Neuronal stem cell (in vitro differentiated cells): ENCODE measurements around the gene COTL1.

Experiments used
- DNase-seq: peaks from one replicate; pipeline ENCODE4 v3.0.0-alpha.2; 2013; ENCODE audit warnings: low spot score
- H2AFZ ChIP-seq: one replicate; pipeline ENCODE4 v1.6.1; 2013; ENCODE audit warnings: mild to moderate bottlenecking, low read length, inconsistent platforms
- H2AK5ac ChIP-seq: 2 replicates; pipeline ENCODE4 v1.6.1; 2013; ENCODE audit warnings: low read depth, mild to moderate bottlenecking, inconsistent platforms, low read length, moderate library complexity, mixed read lengths
- H2BK120ac ChIP-seq: 2 replicates; pipeline ENCODE4 v1.6.1; 2013; ENCODE audit warnings: low read depth, mild to moderate bottlenecking, inconsistent platforms, low read length, moderate library complexity, mixed read lengths
- H2BK12ac ChIP-seq: one replicate; pipeline ENCODE4 v1.6.1; 2013; ENCODE audit warnings: low read length, inconsistent platforms
- H2BK15ac ChIP-seq: 2 replicates; pipeline ENCODE4 v1.6.1; 2013; ENCODE audit warnings: mild to moderate bottlenecking, low read length, inconsistent platforms, mixed read lengths
- H2BK5ac ChIP-seq: one replicate; pipeline ENCODE4 v1.6.1; 2013; ENCODE audit warnings: inconsistent platforms, mild to moderate bottlenecking, low read length, moderate library complexity
- H3K14ac ChIP-seq: one replicate; pipeline ENCODE4 v1.6.1; 2013; ENCODE audit warnings: low read length, inconsistent platforms
- H3K18ac ChIP-seq: 2 replicates; pipeline ENCODE4 v1.6.1; 2013; ENCODE audit warnings: low read length, inconsistent platforms
- H3K23ac ChIP-seq: 2 replicates; pipeline ENCODE4 v1.6.1; 2013; ENCODE audit warnings: low read depth, mild to moderate bottlenecking, mixed read lengths, low read length, inconsistent platforms; ENCODE audit not compliant: poor library complexity
- H3K27ac ChIP-seq: replicated peaks from 3 replicates; pipeline ENCODE4 v1.5.1; 2013; ENCODE audit warnings: low read length, inconsistent platforms
- H3K27me3 ChIP-seq, 3 experiments: 2 replicates each; pipeline ENCODE4 v1.6.1; 2013; ENCODE audit warnings: low read length in 3 of 3, mild to moderate bottlenecking in 2 of 3, inconsistent platforms in 1 of 3, low read depth in 1 of 3, mixed read lengths in 1 of 3, moderate library complexity in 1 of 3; ENCODE audit not compliant: control insufficient read depth in 3 of 3, insufficient read depth in 3 of 3
- H3K36me3 ChIP-seq, 2 donors: replicated peaks in 1 of 2; 2 replicates each; pipeline ENCODE4 v1.6.1; 2013; ENCODE audit warnings: low read length in 2 of 2; ENCODE audit not compliant: control insufficient read depth in 2 of 2, insufficient read depth in 2 of 2
- H3K4ac ChIP-seq: 2 replicates; pipeline ENCODE4 v1.6.1; 2013; ENCODE audit warnings: inconsistent platforms, mild to moderate bottlenecking, low read length, moderate library complexity
- H3K4me1 ChIP-seq, 2 donors: 1 replicate in 1 of 2; 2 replicates in 1 of 2; pipeline ENCODE4 v1.6.1; 2013; ENCODE audit warnings: low read length in 2 of 2, low read depth in 1 of 2; ENCODE audit not compliant: control insufficient read depth in 2 of 2, insufficient read depth in 1 of 2
- H3K4me2 ChIP-seq: one replicate; pipeline ENCODE4 v1.6.1; 2013; ENCODE audit warnings: mild to moderate bottlenecking, low read length, inconsistent platforms; ENCODE audit not compliant: insufficient read depth, poor library complexity, severe bottlenecking
- H3K4me3 ChIP-seq, 2 donors: 2 replicates each; pipeline ENCODE4 v1.5.1; 2013; ENCODE audit warnings: low read length in 2 of 2, mild to moderate bottlenecking in 2 of 2, inconsistent platforms in 1 of 2, moderate library complexity in 1 of 2
- H3K79me1 ChIP-seq: one replicate; pipeline ENCODE4 v1.6.1; 2013; ENCODE audit warnings: low read depth, mild to moderate bottlenecking, inconsistent platforms, low read length, moderate library complexity
- H3K9ac ChIP-seq: one replicate; pipeline ENCODE4 v1.6.1; 2013; ENCODE audit warnings: mild to moderate bottlenecking, low read depth, low read length, inconsistent platforms; ENCODE audit not compliant: poor library complexity
- H3K9me3 ChIP-seq, 2 donors: replicated peaks in 1 of 2; 2 replicates each; pipeline versions ENCODE3 to v1.6.1; 2013; ENCODE audit warnings: low read length in 2 of 2, mild to moderate bottlenecking in 2 of 2, inconsistent platforms in 1 of 2, low read depth in 1 of 2, mixed read lengths in 1 of 2, moderate library complexity in 1 of 2; ENCODE audit not compliant: control insufficient read depth in 2 of 2, insufficient read depth in 1 of 2
- H4K8ac ChIP-seq: one replicate; pipeline ENCODE4 v1.6.1; 2013; ENCODE audit warnings: low read depth, mild to moderate bottlenecking, inconsistent platforms, low read length, moderate library complexity
- H4K91ac ChIP-seq: one replicate; pipeline ENCODE4 v1.6.1; 2013; ENCODE audit warnings: low read length, low read depth, mild to moderate bottlenecking, inconsistent platforms; ENCODE audit not compliant: poor library complexity
- WGBS, 2 donors: extraction: QIAGEN DNeasy Blood & Tissue Kit; methylation state at CpG; one replicate each; pipeline ENCODE4 v1.1.7; 2013; ENCODE audit warnings: missing lambda C conversion rate in 2 of 2, mixed read lengths in 1 of 2; ENCODE audit not compliant: insufficient read length in 2 of 2, insufficient replicate concordance in 1 of 2; ENCODE audit errors: extremely low coverage in 2 of 2; 5-methylcytosine and 5-hydroxymethylcytosine counted together

Gene COTL1

DNA sequence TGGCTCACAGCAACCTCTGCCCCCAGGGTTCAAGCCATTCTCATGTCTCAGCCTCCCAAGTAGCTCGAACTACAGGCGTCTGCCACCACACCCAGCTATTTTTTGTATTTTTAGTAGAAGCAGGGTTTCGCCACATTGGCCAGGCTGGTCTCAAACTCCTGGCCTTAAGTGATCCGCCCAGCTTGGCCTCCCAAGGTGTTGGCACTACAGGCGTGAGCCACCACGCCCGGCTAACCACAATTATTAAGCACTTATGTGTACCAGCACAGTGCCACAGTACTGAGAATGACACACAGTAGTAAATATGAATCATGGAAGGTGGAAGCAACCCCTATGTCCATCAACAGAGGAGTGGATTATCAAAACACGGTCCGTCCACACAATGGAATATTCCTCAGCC is 49.8 kb downstream of the COTL1 start:
- Histone ChIP-seq H2AK5ac (no peak overlapping the region), H3K27me3 (no peaks in the 10 kb centered on the region), H3K23ac (no peak overlapping the region), H3K36me3 (peaks cover 26 to 100% of the 10 kb centered on the region in 2 donors), H2BK120ac (no peak overlapping the region), H3K4ac (no peak overlapping the region), H4K91ac (no peak overlapping the region), H2BK5ac (no peak overlapping the region), H3K18ac (no peak overlapping the region), H2BK12ac (no peak overlapping the region), H3K4me2 (no peak overlapping the region), H2BK15ac (no peak overlapping the region), H3K14ac (no peak overlapping the region), H3K79me1 (peaks cover 9% of the 10 kb centered on the region), H3K27ac (no peak overlapping the region), H3K4me1 (peaks cover 3 to 7% of the 10 kb centered on the region in 2 donors), H4K8ac (no peak overlapping the region), H2AFZ (no peak overlapping the region), H3K4me3 (no peak overlapping the region), H3K9me3 (peaks cover 7 to 31% of the 10 kb centered on the region in 2 donors), H3K9ac (no peak overlapping the region)
- WGBS, 2 donors = no CpG with 5 or more reads among the region's 9 CpGs
- no peak for DNase-seq

DNA sequence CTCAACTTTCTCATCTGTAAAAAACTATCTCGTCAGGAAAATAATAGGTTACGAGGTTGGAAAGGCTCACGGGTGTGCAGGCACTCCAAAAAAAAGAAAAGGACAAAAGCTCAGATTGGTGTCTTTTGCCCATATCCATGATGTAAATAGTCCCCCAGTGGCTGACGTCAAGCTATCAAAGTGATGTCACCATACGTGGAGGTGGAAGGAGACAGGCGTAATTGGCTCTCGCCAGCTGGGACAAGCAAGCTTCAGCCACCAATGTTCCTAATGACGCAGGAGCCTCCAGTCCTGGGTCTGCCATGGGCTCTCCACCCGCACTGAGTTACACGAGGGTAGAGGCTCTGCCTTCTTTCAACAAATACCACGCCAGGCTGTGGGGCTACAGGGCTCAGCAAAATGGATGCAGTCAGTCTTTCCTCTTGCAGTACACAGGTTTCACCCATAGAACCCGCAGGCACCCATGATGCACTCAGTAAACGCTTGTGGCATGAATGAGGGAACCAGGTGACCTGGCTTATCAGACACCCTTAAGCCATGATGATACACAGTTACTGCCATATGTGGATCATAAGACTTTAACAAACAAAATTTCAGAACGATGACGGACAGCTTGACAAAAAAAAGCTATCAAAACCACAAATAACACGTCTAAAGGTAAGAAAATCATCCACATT is 50.5 kb downstream of the COTL1 start:
- H3K4me1 ChIP-seq = peaks cover 3 to 7% of the 10 kb centered on the region in 2 donors
- no peak overlapping the region for H2BK5ac ChIP-seq
- no peak overlapping the region for H3K9ac ChIP-seq
- no peak overlapping the region for H3K23ac ChIP-seq
- no peaks in the 10 kb centered on the region for H3K27me3 ChIP-seq
- H4K91ac ChIP-seq = no peak overlapping the region
- H3K18ac ChIP-seq = peak overlapping the region; percentile 15
- H2BK120ac ChIP-seq = no peak overlapping the region
- no peak overlapping the region for H2AK5ac ChIP-seq
- WGBS, 2 donors = no CpG with 5 or more reads among the region's 16 CpGs
- no peak overlapping the region for H2AFZ ChIP-seq
- H2BK15ac ChIP-seq = no peak overlapping the region
- H3K36me3 ChIP-seq = peaks cover 26 to 100% of the 10 kb centered on the region in 2 donors
- no peak overlapping the region for H2BK12ac ChIP-seq
- H4K8ac ChIP-seq = no peak overlapping the region
- no peak overlapping the region for H3K4me2 ChIP-seq
- H3K79me1 ChIP-seq = peaks cover 9% of the 10 kb centered on the region
- no peak overlapping the region for H3K14ac ChIP-seq
- no peak for DNase-seq
- no peak overlapping the region for H3K4ac ChIP-seq
- peaks cover 7 to 31% of the 10 kb centered on the region in 2 donors for H3K9me3 ChIP-seq
- no peak overlapping the region for H3K4me3 ChIP-seq
- no peak overlapping the region for H3K27ac ChIP-seq

DNA sequence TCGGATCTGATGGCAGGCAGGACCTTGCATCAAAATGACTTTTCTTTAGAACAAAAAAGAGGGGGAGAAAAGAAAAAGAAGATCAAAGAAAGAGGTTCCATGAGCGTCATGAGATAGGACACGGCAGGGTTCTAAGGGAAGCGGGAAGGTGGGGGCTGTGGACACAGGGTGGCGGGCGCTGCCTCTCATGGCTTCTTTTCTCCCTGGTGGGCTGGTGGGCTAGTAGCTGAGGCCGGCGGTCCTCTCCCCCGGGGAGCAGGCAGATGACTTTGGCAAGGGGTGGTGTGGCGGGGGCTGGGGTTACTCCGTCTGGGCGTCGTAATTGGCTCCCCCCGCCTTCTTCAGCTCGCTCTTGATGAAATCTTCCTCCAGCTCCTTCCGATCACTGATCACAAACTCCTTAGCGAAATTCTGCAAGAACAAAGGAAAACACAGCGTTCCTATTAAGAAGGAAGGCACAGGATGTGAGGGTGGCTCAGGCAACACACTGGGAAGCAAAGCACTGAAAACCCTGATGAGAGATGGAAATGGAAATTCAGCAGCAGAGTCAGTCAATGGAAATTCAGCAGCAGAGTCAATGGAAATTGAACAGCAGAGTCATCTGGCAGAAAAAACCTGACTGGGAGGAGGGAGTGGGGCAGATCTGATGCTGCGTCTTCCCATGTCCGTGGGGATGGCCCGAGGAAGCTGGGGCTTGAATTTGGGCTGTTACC is 51.2 kb downstream of the COTL1 start:
- H2AFZ ChIP-seq = no peak overlapping the region
- H3K27ac ChIP-seq = no peak overlapping the region
- H2BK120ac ChIP-seq = no peak overlapping the region
- H4K8ac ChIP-seq = no peak overlapping the region
- no peak overlapping the region for H3K4me2 ChIP-seq
- no peak for DNase-seq
- peaks cover 3 to 7% of the 10 kb centered on the region in 2 donors for H3K4me1 ChIP-seq
- H3K23ac ChIP-seq = no peak overlapping the region
- peaks cover 26 to 100% of the 10 kb centered on the region in 2 donors for H3K36me3 ChIP-seq
- WGBS, 2 donors = no CpG with 5 or more reads among the region's 21 CpGs
- H3K9me3 ChIP-seq = peaks cover 7 to 23% of the 10 kb centered on the region in 2 donors
- no peak overlapping the region for H2BK15ac ChIP-seq
- no peak overlapping the region for H3K4me3 ChIP-seq
- peak overlapping the region; percentile 15 for H3K18ac ChIP-seq
- H3K4ac ChIP-seq = no peak overlapping the region
- H2BK5ac ChIP-seq = no peak overlapping the region
- no peak overlapping the region for H3K14ac ChIP-seq
- H4K91ac ChIP-seq = no peak overlapping the region
- no peak overlapping the region for H2AK5ac ChIP-seq
- H3K79me1 ChIP-seq = peaks cover 6% of the 10 kb centered on the region
- no peak overlapping the region for H2BK12ac ChIP-seq
- no peak overlapping the region for H3K9ac ChIP-seq
- no peaks in the 10 kb centered on the region for H3K27me3 ChIP-seq

DNA sequence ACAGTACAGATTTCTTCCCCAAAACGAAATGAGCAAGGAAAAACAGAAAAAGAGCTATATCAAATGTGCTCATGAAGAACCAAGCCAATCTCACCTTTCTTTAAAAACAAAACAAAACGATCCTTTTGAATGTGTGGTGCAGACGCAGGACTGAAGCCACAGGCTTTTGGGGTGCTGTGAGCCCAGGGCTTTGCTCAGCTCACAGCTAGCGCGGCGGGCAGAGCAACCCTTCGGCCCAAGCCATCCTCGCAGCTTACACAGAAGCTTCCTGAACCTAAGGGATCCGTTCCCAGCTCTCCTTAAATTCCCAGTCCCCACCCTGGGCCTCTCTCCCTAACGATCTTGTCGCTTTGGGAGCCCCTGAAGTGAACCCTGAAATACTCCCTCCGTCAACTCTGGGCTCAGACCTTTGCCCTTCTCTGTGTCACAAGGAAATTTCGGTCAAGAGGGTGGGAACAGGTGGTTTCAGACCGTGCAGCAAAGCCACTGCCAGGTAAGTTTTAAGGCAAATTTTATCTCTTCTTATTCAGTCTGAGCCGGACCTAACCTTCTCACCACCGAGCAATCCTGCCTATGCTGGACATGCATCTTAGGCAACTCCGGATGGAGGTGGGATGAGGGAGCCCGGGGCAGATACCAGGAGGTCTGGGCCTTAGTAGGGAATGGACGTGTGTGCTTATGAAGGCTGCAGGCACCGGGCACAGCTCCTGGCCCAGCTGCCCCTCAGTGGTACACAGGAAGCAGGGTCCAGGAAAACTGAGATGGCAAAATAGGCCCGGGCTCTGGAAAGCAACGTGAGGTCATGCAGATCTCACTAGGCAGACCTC is 52.0 kb downstream of the COTL1 start:
- no peak overlapping the region for H2AFZ ChIP-seq
- no peak for DNase-seq
- H3K23ac ChIP-seq = no peak overlapping the region
- WGBS, 2 donors = no CpG with 5 or more reads among the region's 22 CpGs
- H3K27ac ChIP-seq = no peak overlapping the region
- H3K36me3 ChIP-seq = peaks cover 23 to 97% of the 10 kb centered on the region in 2 donors
- H3K4me1 ChIP-seq = peaks cover 5 to 7% of the 10 kb centered on the region in 2 donors
- no peak overlapping the region for H3K4ac ChIP-seq
- H3K14ac ChIP-seq = no peak overlapping the region
- no peaks in the 10 kb centered on the region for H3K27me3 ChIP-seq
- peaks cover 0 to 15% of the 10 kb centered on the region in 2 donors for H3K9me3 ChIP-seq
- H2BK15ac ChIP-seq = no peak overlapping the region
- H2BK5ac ChIP-seq = no peak overlapping the region
- H2BK12ac ChIP-seq = no peak overlapping the region
- H4K91ac ChIP-seq = no peak overlapping the region
- H2AK5ac ChIP-seq = no peak overlapping the region
- H3K4me3 ChIP-seq = no peak overlapping the region
- no peak overlapping the region for H3K9ac ChIP-seq
- no peak overlapping the region for H3K4me2 ChIP-seq
- no peak overlapping the region for H4K8ac ChIP-seq
- H3K79me1 ChIP-seq = peaks cover 2% of the 10 kb centered on the region
- no peak overlapping the region for H2BK120ac ChIP-seq
- peak overlapping the region; percentile 51 for H3K18ac ChIP-seq
